Chondrocyte (in vitro differentiated cells): ENCODE data around the gene TMEM63C. TPM values are rescaled to one million over a fixed set of nuclear protein-coding genes. Genes with fewer than 3 reads are reported as not detected.
A peak's percentile ranks its signal among the peaks of the same experiment; 100 is the strongest.

Source experiments
- DNase-seq: peaks from one replicate; pipeline ENCODE4 v3.0.0; 2021; ENCODE audit warnings: mixed read lengths, low spot score
- H3K27ac Mint-ChIP-seq: one replicate; pipeline ENCODE4 v1.8.0; 2021; ENCODE audit warnings: mild to moderate bottlenecking, moderate library complexity, mixed read lengths; ENCODE audit not compliant: unreplicated experiment
- H3K27me3 Mint-ChIP-seq: 2 replicates; pipeline ENCODE4 v1.8.0; 2021; ENCODE audit warnings: low read depth, mixed read lengths
- H3K36me3 Mint-ChIP-seq: 2 replicates; pipeline ENCODE4 v1.8.0; 2021; ENCODE audit warnings: low read depth, mixed read lengths
- H3K4me1 Mint-ChIP-seq: 2 replicates; pipeline ENCODE4 v1.8.0; 2021; ENCODE audit warnings: low read depth, mild to moderate bottlenecking, mixed read lengths
- H3K4me3 Mint-ChIP-seq: one replicate; pipeline ENCODE4 v1.8.0; 2021; ENCODE audit warnings: mild to moderate bottlenecking, moderate library complexity, mixed read lengths; ENCODE audit not compliant: unreplicated experiment
- H3K9me3 Mint-ChIP-seq: 2 replicates; pipeline ENCODE4 v1.8.0; 2021; ENCODE audit warnings: low read depth, mixed read lengths
- total RNA-seq: library from RNA; stranded (reverse); gene quantifications from 3 replicates; pipeline ENCODE4 v1.2.1, GENCODE V29; 2021
- TF ChIP-seq, protein P1 (sequence below): fragments of 200-600 bp; sonication (generic); IDR thresholded peaks from 2 replicates; pipeline ENCODE4 v1.5.0; 2021; ENCODE audit warnings: antibody characterized with exemption, mild to moderate bottlenecking, moderate library complexity

Gene TMEM63C
- total RNA-seq, 1 donor from 2014 or later = 10.3 TPM

DNA sequence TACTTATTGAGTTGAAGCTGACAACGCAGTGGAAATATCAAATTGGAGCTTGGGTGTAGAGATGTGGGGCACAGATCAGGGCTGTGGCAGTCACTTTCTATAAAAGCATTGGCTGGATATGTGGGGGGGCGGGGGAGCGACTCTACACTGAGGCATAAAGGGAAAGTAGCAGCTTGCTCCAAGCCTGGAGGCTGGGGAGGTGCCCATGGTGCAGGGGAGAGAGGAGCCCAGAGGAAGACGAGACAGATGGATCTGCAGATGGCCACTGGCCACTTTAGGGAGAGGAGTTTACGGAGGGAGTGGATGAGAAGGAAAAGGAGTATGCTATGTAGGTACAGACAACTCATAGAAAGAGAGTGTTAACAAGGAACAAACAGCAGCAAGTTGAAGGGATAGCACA, 102.9 kb downstream of the TMEM63C start:
- no peak overlapping the region for H3K27ac Mint-ChIP-seq
- H3K36me3 Mint-ChIP-seq = peaks cover 42% of the 10 kb centered on the region
- H3K4me3 Mint-ChIP-seq = no peak overlapping the region
- H3K9me3 Mint-ChIP-seq = no peaks in the 10 kb centered on the region
- DNase-seq = no peak
- H3K27me3 Mint-ChIP-seq = no peaks in the 10 kb centered on the region
- TF ChIP-seq, protein P1, sequence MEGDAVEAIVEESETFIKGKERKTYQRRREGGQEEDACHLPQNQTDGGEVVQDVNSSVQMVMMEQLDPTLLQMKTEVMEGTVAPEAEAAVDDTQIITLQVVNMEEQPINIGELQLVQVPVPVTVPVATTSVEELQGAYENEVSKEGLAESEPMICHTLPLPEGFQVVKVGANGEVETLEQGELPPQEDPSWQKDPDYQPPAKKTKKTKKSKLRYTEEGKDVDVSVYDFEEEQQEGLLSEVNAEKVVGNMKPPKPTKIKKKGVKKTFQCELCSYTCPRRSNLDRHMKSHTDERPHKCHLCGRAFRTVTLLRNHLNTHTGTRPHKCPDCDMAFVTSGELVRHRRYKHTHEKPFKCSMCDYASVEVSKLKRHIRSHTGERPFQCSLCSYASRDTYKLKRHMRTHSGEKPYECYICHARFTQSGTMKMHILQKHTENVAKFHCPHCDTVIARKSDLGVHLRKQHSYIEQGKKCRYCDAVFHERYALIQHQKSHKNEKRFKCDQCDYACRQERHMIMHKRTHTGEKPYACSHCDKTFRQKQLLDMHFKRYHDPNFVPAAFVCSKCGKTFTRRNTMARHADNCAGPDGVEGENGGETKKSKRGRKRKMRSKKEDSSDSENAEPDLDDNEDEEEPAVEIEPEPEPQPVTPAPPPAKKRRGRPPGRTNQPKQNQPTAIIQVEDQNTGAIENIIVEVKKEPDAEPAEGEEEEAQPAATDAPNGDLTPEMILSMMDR = no peak
- H3K4me1 Mint-ChIP-seq = no peaks in the 10 kb centered on the region

DNA sequence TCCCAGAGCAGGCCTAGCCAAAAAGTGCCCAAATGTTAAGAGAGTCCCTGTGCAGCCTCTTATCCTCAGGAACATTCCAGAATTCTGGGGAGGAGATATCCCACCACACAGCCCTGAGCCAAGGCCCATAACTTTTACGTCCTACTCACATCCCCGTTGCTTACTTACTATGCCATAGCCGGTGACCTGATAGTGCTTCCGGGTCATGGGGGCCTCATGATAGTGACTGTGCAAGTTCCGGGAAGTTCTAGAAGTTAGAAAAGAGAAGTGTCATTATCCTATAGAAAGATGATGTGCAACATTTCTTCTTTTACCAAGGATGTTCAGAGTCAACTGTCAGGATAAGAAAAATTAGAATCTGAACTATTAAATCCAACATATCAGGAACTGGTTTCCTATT, 105.0 kb downstream of the TMEM63C start:
- no peaks in the 10 kb centered on the region for H3K9me3 Mint-ChIP-seq
- H3K27ac Mint-ChIP-seq = no peak overlapping the region
- no peaks in the 10 kb centered on the region for H3K27me3 Mint-ChIP-seq
- H3K4me1 Mint-ChIP-seq = no peaks in the 10 kb centered on the region
- H3K36me3 Mint-ChIP-seq = peaks cover 45% of the 10 kb centered on the region
- H3K4me3 Mint-ChIP-seq = no peak overlapping the region
- TF ChIP-seq, protein P1 = no peak
- DNase-seq = no peak

DNA sequence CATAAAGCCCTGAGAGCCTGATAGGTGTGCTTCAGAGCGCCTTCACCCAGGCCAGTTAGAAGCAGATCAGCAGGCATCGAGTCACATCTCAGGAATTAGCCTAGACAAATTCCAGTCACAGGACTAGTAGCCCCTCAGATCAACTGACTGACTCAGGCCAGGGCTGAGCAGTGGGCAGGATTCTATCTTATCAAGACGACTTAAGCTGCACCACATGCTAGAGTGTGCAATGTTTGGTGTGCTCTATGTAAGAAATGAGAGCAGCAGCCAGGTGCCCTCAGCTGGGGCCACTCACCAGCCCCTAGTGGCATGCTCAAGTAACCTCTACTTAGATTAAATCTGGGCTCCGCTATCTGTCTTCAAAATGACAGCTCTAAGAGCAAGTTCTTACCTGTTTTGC, 109.1 kb downstream of the TMEM63C start:
- no peak for DNase-seq
- TF ChIP-seq, protein P1 = no peak
- no peaks in the 10 kb centered on the region for H3K27me3 Mint-ChIP-seq
- no peaks in the 10 kb centered on the region for H3K9me3 Mint-ChIP-seq
- H3K36me3 Mint-ChIP-seq = peaks cover 25% of the 10 kb centered on the region
- no peak overlapping the region for H3K4me3 Mint-ChIP-seq
- H3K27ac Mint-ChIP-seq = no peak overlapping the region
- H3K4me1 Mint-ChIP-seq = no peaks in the 10 kb centered on the region

DNA sequence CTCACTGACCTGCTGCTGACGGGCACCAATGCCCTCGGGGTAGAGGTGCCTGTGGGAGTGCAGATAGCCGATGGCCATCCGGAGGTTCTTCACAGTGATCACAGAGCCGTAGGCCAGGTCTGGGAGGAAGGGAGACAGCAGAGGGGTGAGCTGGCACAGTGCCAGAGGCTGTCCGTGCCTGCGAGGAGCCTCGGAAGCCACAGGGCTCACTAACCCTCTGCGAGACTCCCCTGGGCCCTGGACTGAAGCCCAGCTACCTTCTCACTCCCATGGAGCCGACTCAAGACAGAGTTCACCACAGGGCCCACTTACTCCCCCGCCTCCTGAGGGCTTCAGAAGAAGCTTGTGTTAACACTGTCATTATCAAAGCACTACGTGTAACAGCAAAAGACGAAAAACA, 114.6 kb downstream of the TMEM63C start:
- Mint-ChIP-seq H3K4me1 (peaks cover 5% of the 10 kb centered on the region), H3K27ac (no peak overlapping the region)
- TF ChIP-seq, protein P1 = no peak

DNA sequence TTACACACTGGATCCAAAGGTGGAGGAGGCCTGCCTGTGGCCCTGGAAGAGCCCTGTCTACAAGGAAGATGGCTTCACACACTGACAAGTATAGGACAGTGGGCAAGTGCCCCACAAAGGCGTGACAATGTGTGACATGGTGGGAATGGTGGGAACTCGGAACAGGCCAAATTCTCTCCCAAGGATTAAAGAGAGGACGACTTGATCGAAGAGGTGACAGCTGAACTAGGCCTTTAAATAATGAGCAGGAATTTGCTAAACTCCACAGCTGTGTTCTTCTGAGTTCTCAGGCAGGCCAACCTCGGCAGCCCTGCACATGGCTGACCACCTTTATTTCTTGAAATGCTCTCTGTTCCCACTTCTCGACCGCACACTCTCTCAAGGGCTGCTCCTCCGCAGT, 115.3 kb downstream of the TMEM63C start:
- no peak overlapping the region for H3K27ac Mint-ChIP-seq
- no peak overlapping the region for H3K4me3 Mint-ChIP-seq
- H3K9me3 Mint-ChIP-seq = no peaks in the 10 kb centered on the region
- TF ChIP-seq, protein P1 = no peak
- peaks cover 22% of the 10 kb centered on the region for H3K36me3 Mint-ChIP-seq
- no peaks in the 10 kb centered on the region for H3K27me3 Mint-ChIP-seq
- peak; percentile 30 for DNase-seq
- peaks cover 10% of the 10 kb centered on the region for H3K4me1 Mint-ChIP-seq

More for the DNA sequence above, 114.6 kb downstream of the TMEM63C start:
- no peak for DNase-seq
- Mint-ChIP-seq H3K4me3 (no peak overlapping the region), H3K9me3 (no peaks in the 10 kb centered on the region), H3K27me3 (no peaks in the 10 kb centered on the region), H3K36me3 (peaks cover 22% of the 10 kb centered on the region)
